Measurements from ENCODE around the gene PHLDB2. TPM values are rescaled to one million over a fixed set of nuclear protein-coding genes. Genes with fewer than 3 reads are reported as not detected.
A peak's percentile ranks its signal among the peaks of the same experiment; 100 is the strongest.

PHLDB2 gene
- total RNA-seq, 1 experiment from 2014 or later: 13.2 TPM

- Histone ChIP-seq H3K79me2 (ENCODE audit: insufficient read depth, low read length) (no peaks in the 10 kb centered on the region), H3K27ac (ENCODE audit: insufficient read length, low read depth, low read length) (no peak overlapping the region), H3T11ph (ENCODE audit: low read length) (no peak overlapping the region), H2BK15ac (ENCODE audit: low read depth, low read length) (no peak overlapping the region), H2BK120ac (ENCODE audit: low read depth, low read length, poor library complexity, severe bottlenecking) (no peak overlapping the region), H3K18ac (ENCODE audit: insufficient read length, low read depth, low read length) (no peak overlapping the region), H2BK20ac (ENCODE audit: low read depth, low read length, poor library complexity, severe bottlenecking) (no peak overlapping the region), H3K4me1 (ENCODE audit: insufficient read depth, low read length) (no peaks in the 10 kb centered on the region), H4K8ac (replicated peaks; ENCODE audit: insufficient read length, low read depth, low read length) (no peak overlapping the region), H3K9me3 (ENCODE audit: control insufficient read depth, low read depth, low read length) (no peaks in the 10 kb centered on the region), H2AK5ac (ENCODE audit: insufficient read length, low read length) (no peak overlapping the region), H3K9ac (ENCODE audit: extremely low read depth, insufficient read length, low read length) (no peak overlapping the region), H3K23ac (ENCODE audit: insufficient read length, low read depth, low read length) (peak overlapping the region; percentile 69), H3K4ac (ENCODE audit: low read depth, low read length) (no peak overlapping the region), H3K79me1 (ENCODE audit: insufficient read depth, low read depth, low read length, poor library complexity, severe bottlenecking) (no peaks in the 10 kb centered on the region), H3K27me3 (ENCODE audit: insufficient read depth, low read length) (no peaks in the 10 kb centered on the region), H3K23me2 (ENCODE audit: insufficient read length, low read depth, low read length, poor library complexity, severe bottlenecking) (no peaks in the 10 kb centered on the region), H2AFZ (ENCODE audit: low read length) (no peak overlapping the region), H2BK12ac (ENCODE audit: insufficient read length, low read depth, low read length) (no peak overlapping the region), H3K4me2 (ENCODE audit: insufficient read depth, insufficient read length, low read length) (no peak overlapping the region), H3K56ac (ENCODE audit: insufficient read length, low read depth, low read length) (no peak overlapping the region), H4K5ac (ENCODE audit: insufficient read length, low read depth, low read length) (no peak overlapping the region), H4K91ac (ENCODE audit: insufficient read length, low read depth, low read length) (no peak overlapping the region), H4K20me1 (ENCODE audit: control insufficient read depth, insufficient read depth, insufficient read length) (no peaks in the 10 kb centered on the region), H3K14ac (ENCODE audit: insufficient read depth, low read length) (no peak overlapping the region), H2BK5ac (ENCODE audit: insufficient read length, low read length) (no peak overlapping the region)
- Mint-ChIP-seq H3K27me3 (ENCODE audit: low read depth) (peaks cover 3% of the 10 kb centered on the region; the same call in 1 of the 2 replicates), H3K4me1 (peaks cover 4 to 5% of the 10 kb centered on the region in 2 experiments; a peak in 2 of 4 replicates), H3K9me3 (no peaks in the 10 kb centered on the region), H3K27ac (no peak overlapping the region), H3K4me3 (no peak overlapping the region), H3K36me3 (ENCODE audit: insufficient read depth in 1 of 3, low read depth in 3 of 3) (no peaks in the 10 kb centered on the region)
- no CpG with 5 or more reads among the region's 2 CpGs for WGBS (ENCODE audit: extremely low coverage, insufficient read length, low lambda C conversion rate)
- no peak for DNase-seq
- no peak for TF ChIP-seq CTCF (conservative IDR thresholded peaks at IDR 0.05)
Measured at GRCh38 chr3:111848778-111849177, 10.3 kb upstream of the PHLDB2 start.

Measured in H9 (cell line).